HUES64 (cell line): ENCODE measurements around the gene RASA2.

Experiments used
- H3K27ac ChIP-seq: 2 replicates; pipeline ENCODE4 v1.7.0; 2013; ENCODE audit warnings: low read depth, low read length, inconsistent platforms
- H3K27me3 ChIP-seq: 2 replicates; pipeline ENCODE4 v1.6.1; 2013; ENCODE audit warnings: mild to moderate bottlenecking, low read length; ENCODE audit not compliant: insufficient read depth
- H3K36me3 ChIP-seq: 2 replicates; pipeline ENCODE4 v1.6.1; 2013; ENCODE audit warnings: mild to moderate bottlenecking, low read length; ENCODE audit not compliant: insufficient read depth
- H3K4me1 ChIP-seq: 2 replicates; pipeline ENCODE4 v1.6.1; 2013; ENCODE audit warnings: mild to moderate bottlenecking, low read length, moderate library complexity; ENCODE audit not compliant: insufficient read depth
- H3K4me3 ChIP-seq: 2 replicates; pipeline ENCODE4 v1.5.1; 2013; ENCODE audit warnings: mild to moderate bottlenecking, low read length, moderate library complexity
- H3K9ac ChIP-seq: 2 replicates; pipeline ENCODE4 v1.6.1; 2013; ENCODE audit warnings: mild to moderate bottlenecking, low read depth, low read length
- H3K9me3 ChIP-seq: 2 replicates; pipeline ENCODE4 v1.6.1; 2013; ENCODE audit warnings: low read depth, low read length; ENCODE audit not compliant: insufficient read depth
- WGBS: fragments of 150-250, 120-280 bp; methylation state at CpG from one replicate; pipeline ENCODE4 v1.1.7; 2013; ENCODE audit warnings: missing lambda C conversion rate; 5-methylcytosine and 5-hydroxymethylcytosine counted together

RASA2 gene

DNA sequence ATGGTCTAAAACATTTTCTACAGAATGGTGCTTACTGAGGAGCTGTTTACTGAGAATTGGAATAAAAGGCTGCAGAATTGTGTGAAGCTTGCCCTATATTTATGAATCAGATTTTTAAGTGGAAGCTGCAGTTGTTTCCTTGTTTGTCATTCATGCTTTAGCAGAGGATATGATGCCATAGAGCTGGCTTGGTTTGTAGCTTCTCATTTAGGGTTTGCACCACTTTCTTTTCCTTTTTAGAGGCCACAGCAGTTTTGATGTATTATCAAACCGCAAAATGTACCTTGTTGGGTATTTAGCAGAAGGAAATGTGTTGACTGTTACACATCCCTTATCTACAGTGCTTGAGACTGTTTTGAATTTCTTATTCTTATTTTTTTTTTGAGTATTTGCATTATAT, 66.2 kb downstream of the RASA2 start:
- Histone ChIP-seq H3K9ac (no peak overlapping the region), H3K4me3 (no peak overlapping the region), H3K27me3 (no peaks in the 10 kb centered on the region), H3K36me3 (peaks cover 24% of the 10 kb centered on the region), H3K9me3 (no peaks in the 10 kb centered on the region), H3K27ac (no peak overlapping the region), H3K4me1 (no peaks in the 10 kb centered on the region)
- 86% methylated on average over 1 of the region's 1 CpG for WGBS

DNA sequence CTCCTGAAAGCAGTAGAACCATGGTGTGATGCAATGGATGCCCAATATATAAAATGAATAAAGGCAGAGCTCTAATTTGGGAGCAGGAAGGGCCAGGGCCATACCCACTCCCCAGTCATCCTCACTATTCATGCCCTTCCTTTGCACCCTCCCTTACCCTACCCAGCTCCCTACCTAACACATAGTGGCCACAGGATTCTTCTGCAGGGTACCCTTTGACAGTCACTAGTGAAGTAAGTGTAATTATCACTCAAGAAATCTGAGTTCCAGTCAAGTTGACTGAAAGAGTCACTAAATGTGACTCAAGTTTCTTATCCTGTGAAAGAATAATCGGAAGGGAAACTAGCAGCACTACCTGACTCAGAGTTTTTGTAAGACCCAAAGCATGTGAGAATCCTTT, 69.2 kb downstream of the RASA2 start:
- no peak overlapping the region for H3K9ac ChIP-seq
- H3K4me1 ChIP-seq, result no peaks in the 10 kb centered on the region
- WGBS, result 95% methylated on average over 1 of the region's 1 CpG
- no peak overlapping the region for H3K4me3 ChIP-seq
- H3K27me3 ChIP-seq, result no peaks in the 10 kb centered on the region
- no peaks in the 10 kb centered on the region for H3K9me3 ChIP-seq
- H3K36me3 ChIP-seq, result peaks cover 49% of the 10 kb centered on the region
- H3K27ac ChIP-seq, result no peak overlapping the region

DNA sequence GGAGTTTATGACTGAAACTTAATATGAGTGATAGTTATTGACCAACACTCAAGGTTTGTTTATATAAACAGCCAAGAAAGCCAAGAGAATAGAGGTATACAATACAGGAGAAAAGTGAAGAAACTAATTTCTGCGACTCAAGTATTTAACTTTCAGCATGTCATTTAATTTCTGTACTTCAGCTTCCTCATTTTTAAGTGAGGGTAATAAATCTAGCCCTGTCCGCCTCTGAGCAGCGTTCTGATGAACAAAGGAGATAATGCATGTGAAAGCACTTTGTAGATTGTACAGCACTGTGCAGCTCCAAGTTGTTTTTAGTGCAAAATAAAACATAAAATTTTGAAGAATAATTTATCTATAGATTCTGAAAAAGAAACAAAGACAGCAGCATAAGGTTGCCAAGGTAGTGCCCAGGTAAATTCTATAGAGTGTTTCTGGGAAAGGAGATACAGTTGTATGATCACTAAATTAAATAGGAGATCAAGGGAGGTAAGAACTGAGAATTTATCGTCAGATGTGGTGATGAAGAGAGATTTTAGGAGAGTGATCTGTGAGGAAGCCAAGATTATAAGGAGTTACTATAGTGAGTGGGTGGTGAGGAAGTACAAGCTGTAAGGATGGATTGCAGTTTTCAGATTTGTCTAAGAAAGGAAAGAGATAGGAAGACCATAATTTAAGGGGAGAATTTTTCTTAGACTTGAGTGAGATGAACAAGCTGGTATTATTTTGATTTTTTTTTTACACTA, 71.3 kb downstream of the RASA2 start:
- Histone ChIP-seq H3K9me3 (no peaks in the 10 kb centered on the region), H3K4me1 (no peaks in the 10 kb centered on the region), H3K4me3 (no peak overlapping the region), H3K27me3 (no peaks in the 10 kb centered on the region), H3K27ac (no peak overlapping the region), H3K9ac (no peak overlapping the region), H3K36me3 (peaks cover 51% of the 10 kb centered on the region)
- 94% methylated on average over 4 of the region's 4 CpGs for WGBS

GRCh38 chr3:141561426-141562034, 74.7 kb downstream of the RASA2 start:
- no peak overlapping the region for H3K27ac ChIP-seq
- 94% methylated on average over 2 of the region's 2 CpGs for WGBS
- H3K9me3 ChIP-seq, result no peaks in the 10 kb centered on the region
- H3K4me3 ChIP-seq, result no peak overlapping the region
- no peaks in the 10 kb centered on the region for H3K4me1 ChIP-seq
- H3K9ac ChIP-seq, result no peak overlapping the region
- no peaks in the 10 kb centered on the region for H3K27me3 ChIP-seq
- peaks cover 45% of the 10 kb centered on the region for H3K36me3 ChIP-seq

- no peak overlapping the region for H3K9ac ChIP-seq
- no peak overlapping the region for H3K27ac ChIP-seq
- no peaks in the 10 kb centered on the region for H3K4me1 ChIP-seq
- no peaks in the 10 kb centered on the region for H3K9me3 ChIP-seq
- no peak overlapping the region for H3K4me3 ChIP-seq
- no peaks in the 10 kb centered on the region for H3K27me3 ChIP-seq
- peaks cover 29% of the 10 kb centered on the region for H3K36me3 ChIP-seq
- 97% methylated on average over 1 of the region's 1 CpG for WGBS
Observed at GRCh38 chr3:141564241-141564640, 77.4 kb downstream of the RASA2 start.

DNA sequence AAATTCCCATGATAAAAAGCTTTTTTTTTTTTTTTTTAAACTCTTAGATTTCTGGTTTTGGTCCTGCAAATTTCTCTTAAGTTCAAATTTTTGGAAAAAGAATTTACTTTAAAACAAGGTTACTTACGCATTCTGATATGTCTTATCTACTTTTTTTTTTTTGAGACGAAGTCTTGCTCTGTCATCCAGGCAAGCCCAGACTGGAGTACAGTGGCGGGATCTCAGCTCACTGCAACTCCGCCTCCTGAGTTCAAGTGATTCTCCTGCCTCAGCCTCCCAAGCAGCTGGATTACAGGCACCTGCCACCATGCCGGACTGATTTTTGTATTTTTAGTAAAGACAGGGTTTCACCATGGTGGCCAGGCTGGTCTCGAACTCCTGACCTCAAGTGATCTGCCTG, 83.2 kb downstream of the RASA2 start:
- no peak overlapping the region for H3K9ac ChIP-seq
- no peaks in the 10 kb centered on the region for H3K4me1 ChIP-seq
- H3K4me3 ChIP-seq, result no peak overlapping the region
- no peak overlapping the region for H3K27ac ChIP-seq
- WGBS, result 91% methylated on average over 6 of the region's 6 CpGs
- H3K9me3 ChIP-seq, result no peaks in the 10 kb centered on the region
- no peaks in the 10 kb centered on the region for H3K27me3 ChIP-seq
- peaks cover 45% of the 10 kb centered on the region for H3K36me3 ChIP-seq

GRCh38 chr3:141575879-141576743, 89.3 kb downstream of the RASA2 start:
- H3K27ac ChIP-seq, result no peak overlapping the region
- no peaks in the 10 kb centered on the region for H3K9me3 ChIP-seq
- no peaks in the 10 kb centered on the region for H3K27me3 ChIP-seq
- 83% methylated on average over 9 of the region's 13 CpGs for WGBS
- no peak overlapping the region for H3K4me3 ChIP-seq
- H3K4me1 ChIP-seq, result no peaks in the 10 kb centered on the region
- peaks cover 75% of the 10 kb centered on the region for H3K36me3 ChIP-seq
- H3K9ac ChIP-seq, result no peak overlapping the region

DNA sequence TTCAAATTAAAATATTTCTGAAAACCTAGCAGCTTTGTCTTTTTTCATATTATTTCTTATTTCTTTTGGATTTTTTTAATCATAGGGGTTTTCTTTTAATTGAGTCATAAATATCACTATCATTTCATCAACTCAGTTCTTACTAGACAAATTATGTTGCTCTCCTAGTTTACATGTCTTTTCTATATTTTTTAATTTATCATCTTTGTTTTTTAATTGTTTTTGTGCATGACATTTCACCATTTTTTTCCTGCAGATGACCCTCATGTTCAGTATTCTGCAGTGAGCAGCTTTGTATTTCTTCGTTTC, 89.9 kb downstream of the RASA2 start:
- WGBS, result 93% methylated on average over 1 of the region's 1 CpG
- H3K36me3 ChIP-seq, result peaks cover 75% of the 10 kb centered on the region

GRCh38 chr3:141578202-141578973, 91.6 kb downstream of the RASA2 start:
- H3K36me3 ChIP-seq, result peaks cover 73% of the 10 kb centered on the region
- H3K4me1 ChIP-seq, result no peaks in the 10 kb centered on the region
- no peak overlapping the region for H3K9ac ChIP-seq
- no peaks in the 10 kb centered on the region for H3K27me3 ChIP-seq
- H3K4me3 ChIP-seq, result no peak overlapping the region
- no peaks in the 10 kb centered on the region for H3K9me3 ChIP-seq
- 97% methylated on average over 4 of the region's 4 CpGs for WGBS
- no peak overlapping the region for H3K27ac ChIP-seq

More for the DNA sequence above, 89.9 kb downstream of the RASA2 start:
- H3K27ac ChIP-seq, result no peak overlapping the region
- no peak overlapping the region for H3K9ac ChIP-seq
- no peaks in the 10 kb centered on the region for H3K4me1 ChIP-seq
- H3K4me3 ChIP-seq, result no peak overlapping the region
- H3K27me3 ChIP-seq, result no peaks in the 10 kb centered on the region
- H3K9me3 ChIP-seq, result no peaks in the 10 kb centered on the region

DNA sequence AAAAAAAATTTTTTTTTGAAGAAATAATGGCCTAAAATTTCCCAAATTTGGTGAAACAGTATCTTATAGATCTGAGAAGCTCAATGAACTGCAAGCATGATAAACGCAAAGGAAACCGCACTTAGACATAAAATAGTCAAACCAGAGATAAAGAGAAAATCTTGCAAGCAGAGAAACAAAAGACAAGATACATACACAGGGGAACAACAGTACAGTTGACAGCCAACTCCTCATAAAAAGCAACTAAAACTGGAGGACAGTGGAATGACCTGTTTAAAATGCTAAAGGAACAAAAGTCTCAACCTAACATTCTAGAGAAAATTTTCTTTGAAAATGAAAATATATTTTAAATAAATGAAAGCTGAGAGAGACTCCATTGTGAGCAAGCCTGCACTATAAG, 107.5 kb downstream of the RASA2 start:
- 100% methylated on average over 2 of the region's 2 CpGs for WGBS
- no peak overlapping the region for H3K4me3 ChIP-seq
- no peak overlapping the region for H3K9ac ChIP-seq
- H3K4me1 ChIP-seq, result no peaks in the 10 kb centered on the region
- H3K36me3 ChIP-seq, result peaks cover 56% of the 10 kb centered on the region
- H3K9me3 ChIP-seq, result no peaks in the 10 kb centered on the region; the same call in 1 of the 2 replicates
- no peak overlapping the region for H3K27ac ChIP-seq
- H3K27me3 ChIP-seq, result no peaks in the 10 kb centered on the region

GRCh38 chr3:141597931-141598330, 111.1 kb downstream of the RASA2 start:
- Histone ChIP-seq H3K27me3 (no peaks in the 10 kb centered on the region), H3K4me1 (no peaks in the 10 kb centered on the region), H3K36me3 (peaks cover 39% of the 10 kb centered on the region), H3K9ac (no peak overlapping the region), H3K4me3 (no peak overlapping the region), H3K9me3 (peaks cover 13% of the 10 kb centered on the region; the same call in 1 of the 2 replicates), H3K27ac (no peak overlapping the region)
- 94% methylated on average over 2 of the region's 2 CpGs for WGBS
